Fibroblast of skin of left biceps (primary cell): ENCODE measurements around the gene CYP51A1.
"Not testable (repeated sequence)": the region's sequence is repeated elsewhere in the genome, so short reads cannot be mapped to it uniquely, and the experiment has no call there.

Experiments
- DNase-seq, 2 experiments: peaks; one replicate each; pipeline ENCODE4 v3.0.0-alpha.2; 2013; ENCODE audit warnings: low read depth in 2 of 2

CYP51A1 gene

DNA sequence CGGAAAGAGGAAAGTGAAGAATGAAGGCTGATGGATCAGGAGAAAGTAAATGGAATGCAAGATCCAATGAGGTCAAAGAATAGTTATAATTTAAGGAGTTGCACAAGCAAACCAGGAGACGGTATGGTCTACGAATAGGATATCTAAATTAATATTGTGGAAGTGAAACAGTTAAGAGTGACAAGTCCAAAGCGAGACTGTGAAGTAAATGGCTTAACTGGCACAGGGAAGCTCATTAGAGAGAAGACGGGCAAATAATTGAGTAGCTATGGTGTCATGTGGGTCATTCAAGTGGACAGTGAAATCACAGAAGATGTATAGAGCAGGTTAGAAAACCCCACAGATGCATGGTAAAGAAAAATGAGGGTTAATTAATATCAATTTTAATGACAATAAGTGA, 3.2 kb downstream of the CYP51A1 start:
- DNase-seq = no peak

- no peak for DNase-seq
These were observed 12.6 kb downstream of the CYP51A1 start for GRCh38 chr7:92121681-92122080.

- DNase-seq = no peak
These were observed 15.0 kb downstream of the CYP51A1 start for GRCh38 chr7:92119213-92119759.

- no peak for DNase-seq
These were observed 17.3 kb downstream of the CYP51A1 start for GRCh38 chr7:92116949-92117348.

- no peak for DNase-seq
These were observed 18.5 kb downstream of the CYP51A1 start for GRCh38 chr7:92115821-92116220.

GRCh38 chr7:92110857-92111256, 23.4 kb downstream of the CYP51A1 start:
- no peak for DNase-seq

DNA sequence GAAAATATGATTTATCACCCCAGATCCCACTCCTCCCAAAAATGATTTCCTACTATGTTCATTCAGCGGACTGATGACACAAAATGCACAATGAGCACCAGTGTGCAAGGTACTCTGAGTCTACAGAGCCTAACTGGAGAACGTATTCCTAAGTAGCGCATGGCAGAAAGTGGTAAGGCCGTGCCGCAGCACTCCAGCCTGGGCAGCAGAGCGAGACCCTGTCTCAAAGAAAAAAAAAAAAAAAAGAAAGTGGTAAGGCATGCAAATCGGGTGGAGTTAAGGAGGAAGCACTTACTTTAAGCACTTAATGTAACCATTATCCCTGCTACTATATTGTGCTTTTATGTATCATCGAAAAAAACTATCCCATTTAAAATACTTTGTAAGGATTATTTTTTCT, 25.5 kb downstream of the CYP51A1 start:
- DNase-seq = no peak

DNA sequence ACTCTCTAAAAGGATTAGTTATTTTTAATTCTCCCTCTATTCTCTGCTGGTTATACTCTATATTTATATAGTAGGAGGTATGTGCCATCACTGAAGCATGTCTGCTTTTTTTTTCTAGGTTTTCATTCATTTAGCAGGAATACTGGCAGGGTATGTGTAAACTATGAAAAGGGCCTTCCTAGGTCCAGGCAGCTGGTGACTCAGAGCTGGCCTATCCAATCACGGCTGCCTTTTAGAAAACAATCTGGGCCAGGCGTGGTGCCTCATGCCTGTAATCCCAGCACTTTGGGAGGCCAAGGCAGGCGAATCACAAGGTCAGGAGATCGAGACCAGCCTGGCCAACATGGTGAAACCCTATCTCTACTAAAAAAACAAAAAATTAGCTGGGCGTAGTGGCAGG, 31.4 kb downstream of the CYP51A1 start:
- not testable (repeated sequence) for DNase-seq

DNA sequence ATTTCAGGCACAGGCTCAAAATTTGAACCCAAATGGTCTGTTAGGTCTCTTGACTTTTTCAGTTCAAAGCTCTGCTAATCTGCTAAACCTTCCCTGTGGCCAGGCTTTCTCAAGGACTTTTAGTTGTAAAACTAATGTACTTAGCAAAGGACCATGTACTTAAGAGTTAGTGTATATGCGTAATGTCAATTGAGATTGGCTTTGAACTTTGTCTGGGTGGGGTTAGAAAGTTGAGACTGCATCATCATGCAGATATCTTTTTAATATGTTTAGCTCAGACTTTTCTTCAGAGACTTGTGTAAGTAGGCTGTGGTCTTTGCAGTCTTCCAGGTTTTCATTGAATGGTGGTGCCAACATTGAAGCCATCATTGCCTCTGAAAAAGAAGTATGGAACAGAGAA, 33.7 kb downstream of the CYP51A1 start:
- DNase-seq = no peak

GRCh38 chr7:92095380-92095779, 38.9 kb downstream of the CYP51A1 start:
- no peak for DNase-seq

DNA sequence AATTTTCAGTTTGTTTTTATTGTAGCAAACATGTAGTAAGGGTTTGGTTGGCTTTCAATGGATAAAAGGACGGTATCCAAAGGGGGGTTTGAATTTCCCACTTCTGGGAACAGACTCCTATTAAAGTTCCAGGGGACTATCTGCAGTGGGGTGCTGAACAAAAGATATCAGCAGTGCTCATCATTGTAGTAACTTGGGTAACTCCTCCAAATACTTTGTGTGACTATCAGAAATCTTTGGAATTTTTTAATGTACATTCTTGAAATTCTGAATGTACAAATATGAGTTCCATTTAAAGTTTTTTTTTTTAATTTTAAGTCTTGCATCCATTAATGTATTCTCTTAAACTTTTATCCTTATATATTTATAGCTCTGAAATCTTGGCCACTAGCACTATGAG, 42.1 kb downstream of the CYP51A1 start:
- peak in 1 of 2 experiments; percentile 2 for DNase-seq

- no peak for DNase-seq
These were observed 46.0 kb downstream of the CYP51A1 start for GRCh38 chr7:92088266-92088665.

- DNase-seq = not testable (repeated sequence)
These were observed 50.4 kb downstream of the CYP51A1 start for GRCh38 chr7:92083922-92084321.

DNA sequence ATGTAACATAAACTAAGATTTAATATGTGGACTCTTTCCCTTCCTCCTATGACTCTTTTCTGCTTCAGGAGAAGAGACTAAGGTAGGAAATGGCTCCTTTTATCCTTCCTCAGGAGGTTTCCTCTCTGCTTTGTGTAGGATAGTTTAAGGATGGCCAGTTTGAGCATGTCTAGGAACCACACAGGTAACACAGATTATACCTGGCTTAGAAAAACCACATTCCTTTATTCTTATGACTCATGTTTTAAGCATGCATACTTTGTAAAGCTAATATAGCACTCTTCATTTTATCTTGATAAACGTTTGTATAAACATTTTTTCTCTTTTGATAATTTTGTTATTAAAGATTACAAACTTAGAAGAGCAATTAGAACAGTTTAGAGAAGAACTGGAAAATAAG, 57.8 kb downstream of the CYP51A1 start:
- no peak for DNase-seq

- no peak for DNase-seq
These were observed 58.7 kb downstream of the CYP51A1 start for GRCh38 chr7:92075455-92076158.

- DNase-seq = no peak
These were observed 61.6 kb downstream of the CYP51A1 start for GRCh38 chr7:92072708-92073107.

GRCh38 chr7:92072121-92072520, 62.2 kb downstream of the CYP51A1 start:
- DNase-seq = no peak

DNA sequence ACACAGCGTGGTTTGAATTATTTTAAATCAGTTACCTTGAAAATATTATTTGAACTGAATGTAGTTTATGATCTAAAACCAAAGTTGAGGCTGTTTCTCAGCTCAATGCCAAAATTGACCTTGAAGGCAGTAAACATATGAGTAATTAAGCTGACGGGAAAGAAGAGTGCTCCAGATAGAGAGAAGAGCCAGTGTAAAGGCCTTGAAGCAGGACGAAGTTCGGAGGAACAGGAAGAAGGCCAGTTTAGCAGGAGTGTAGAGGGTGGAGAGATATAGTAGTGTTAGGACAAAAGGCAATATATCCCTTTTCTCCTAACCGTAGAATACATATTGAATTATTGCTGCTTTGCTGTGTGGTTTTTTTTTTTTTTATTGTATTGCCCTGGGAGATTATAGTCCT, 63.2 kb downstream of the CYP51A1 start:
- no peak for DNase-seq

GRCh38 chr7:92064438-92065029, 69.7 kb downstream of the CYP51A1 start:
- DNase-seq = no peak
